Ovary (tissue), 9 donors: ENCODE results near the gene RPS3A. TPM values are rescaled to one million over a fixed set of nuclear protein-coding genes. Genes with fewer than 3 reads are reported as not detected.
"Not testable (repeated sequence)": the region's sequence is repeated elsewhere in the genome, so short reads cannot be mapped to it uniquely, and the experiment has no call there.

Experiments used
- DNase-seq, 5 donors: peaks; one replicate each; pipeline ENCODE4 v3.0.0-alpha.2; 2019 to 2020
- H3K27ac ChIP-seq, 2 donors: fragments of 200-600 bp; one replicate each; pipeline versions ENCODE4 v1.5.1 to v1.8.0; 2019 to 2022
- H3K27me3 ChIP-seq: fragments of 200-600 bp; one replicate; pipeline ENCODE4 v1.8.0; 2022
- H3K36me3 ChIP-seq: fragments of 200-600 bp; sonication (generic); one replicate; pipeline ENCODE4 v1.5.1; 2019
- H3K4me1 ChIP-seq: one replicate; pipeline ENCODE4 v1.8.1; 2013; ENCODE audit warnings: mild to moderate bottlenecking, moderate library complexity; ENCODE audit not compliant: insufficient read depth
- H3K4me3 ChIP-seq: fragments of 200-600 bp; sonication (generic); one replicate; pipeline ENCODE4 v1.5.1; 2017
- H3K9me3 ChIP-seq, 2 donors: fragments of 200-600 bp in 1 of 2; sonication (generic) in 1 of 2; one replicate each; pipeline versions ENCODE4 v1.5.1 to v1.8.1; 2013 to 2019; ENCODE audit warnings: mild to moderate bottlenecking in 1 of 2, moderate library complexity in 1 of 2
- EP300 ChIP-seq: sonication (generic); formaldehyde crosslinking; IDR thresholded peaks from one replicate; pipeline ENCODE4 v1.6.1; 2017; ENCODE audit warnings: antibody characterized with exemption
- POLR2A ChIP-seq: fragments of 450-650 bp; IDR thresholded peaks from one replicate; pipeline ENCODE4 v1.6.1; 2017; ENCODE audit warnings: antibody characterized with exemption, mild to moderate bottlenecking, moderate library complexity
- WGBS, 3 donors: extraction: QIAGEN DNeasy Blood & Tissue Kit in 1 of 3; methylation state at CpG; one replicate each; pipeline versions ENCODE4 v1.1.5 to v1.1.7; 2013 to 2017; 5-methylcytosine and 5-hydroxymethylcytosine counted together
- intact Hi-C, 4 donors: fragments of 100-400 bp; cut with DNase I; formaldehyde crosslinking; loops; one replicate each; pipeline versions ENCODE4 v1.11.0 to v1.15.1; 2022 to 2023
- polyA plus RNA-seq, 2 donors: library from polyadenylated mRNA; stranded (reverse); fragments of 200-250 nt in 1 of 2; fragments of 350-450 nt in 1 of 2; fragmentation: Illumina TruSeq in 1 of 2; extraction: RNeasy Lipid Tissue Mini Kit (QIAGEN cat#74804) in 1 of 2; gene quantifications; one replicate each; pipeline ENCODE4 v1.2.3, GENCODE V29; 2013 to 2014
- total RNA-seq, 7 donors: library from RNA; depleted of rRNA in 2 of 7; stranded (reverse); fragments of >200 nt in 2 of 7; fragmentation: NEBNext Ultra II Directional in 3 of 7; extraction: Animal tissue kit (Norgen Biotek cat#: 25700) in 3 of 7; gene quantifications; one replicate each; pipeline versions ENCODE4 v1.1.0 to v1.2.4, GENCODE V29; 2016 to 2023
- TF ChIP-seq, protein P1 (sequence below), 3 donors: fragments of 450-650 bp in 2 of 3; fragments of 200-600 bp in 1 of 3; IDR thresholded peaks; one replicate each; pipeline versions ENCODE4 v1.5.1 to v1.8.0; 2016 to 2022; ENCODE audit warnings: antibody characterized with exemption in 3 of 3, mild to moderate bottlenecking in 1 of 3
- donor health status: DM: no; HTN: no; CAD: no; lungs with moderate emphysema.
- donor health status: DM: no; HTN: no; CAD: no.
- donor health status: Bipolar disorder and iron deficiency.
- donor health status: DM: yes; HTN: yes; CAD: no.
- donor health status: DM: no; HTN: no; CAD: no.
- donor health status: DM: yes; HTN: yes; CAD: no.

Gene RPS3A
- total and polyA plus RNA-seq, 9 donors, result 3,970 to 14,418 (median 5,892) TPM

GRCh38 chr4:151067316-151067970 is 32.0 kb upstream of the RPS3A start:
- no peak overlapping the region for H3K4me3 ChIP-seq
- WGBS, 3 donors, result 81 to 82% (median 81%) methylated on average over 5 of the region's 5 CpGs
- no peaks in the 10 kb centered on the region for H3K27me3 ChIP-seq
- intact Hi-C loops, result no loop called here
- no peak for DNase-seq
- no peaks in the 10 kb centered on the region for H3K9me3 ChIP-seq
- no peaks in the 10 kb centered on the region for H3K4me1 ChIP-seq
- H3K36me3 ChIP-seq, result no peaks in the 10 kb centered on the region
- no peak overlapping the region for H3K27ac ChIP-seq
- TF ChIP-seq POLR2A, result no peak
- TF ChIP-seq EP300, result no peak
- TF ChIP-seq, protein P1, sequence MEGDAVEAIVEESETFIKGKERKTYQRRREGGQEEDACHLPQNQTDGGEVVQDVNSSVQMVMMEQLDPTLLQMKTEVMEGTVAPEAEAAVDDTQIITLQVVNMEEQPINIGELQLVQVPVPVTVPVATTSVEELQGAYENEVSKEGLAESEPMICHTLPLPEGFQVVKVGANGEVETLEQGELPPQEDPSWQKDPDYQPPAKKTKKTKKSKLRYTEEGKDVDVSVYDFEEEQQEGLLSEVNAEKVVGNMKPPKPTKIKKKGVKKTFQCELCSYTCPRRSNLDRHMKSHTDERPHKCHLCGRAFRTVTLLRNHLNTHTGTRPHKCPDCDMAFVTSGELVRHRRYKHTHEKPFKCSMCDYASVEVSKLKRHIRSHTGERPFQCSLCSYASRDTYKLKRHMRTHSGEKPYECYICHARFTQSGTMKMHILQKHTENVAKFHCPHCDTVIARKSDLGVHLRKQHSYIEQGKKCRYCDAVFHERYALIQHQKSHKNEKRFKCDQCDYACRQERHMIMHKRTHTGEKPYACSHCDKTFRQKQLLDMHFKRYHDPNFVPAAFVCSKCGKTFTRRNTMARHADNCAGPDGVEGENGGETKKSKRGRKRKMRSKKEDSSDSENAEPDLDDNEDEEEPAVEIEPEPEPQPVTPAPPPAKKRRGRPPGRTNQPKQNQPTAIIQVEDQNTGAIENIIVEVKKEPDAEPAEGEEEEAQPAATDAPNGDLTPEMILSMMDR (IDR thresholded peaks at IDR 0.05), result no peak

GRCh38 chr4:151074416-151074916 is 25.0 kb upstream of the RPS3A start:
- no peak for DNase-seq
- no peak overlapping the region for H3K27ac ChIP-seq
- TF ChIP-seq, protein P1 (IDR thresholded peaks at IDR 0.05), result no peak
- TF ChIP-seq POLR2A (no peak), EP300 (no peak)
- intact Hi-C loops, result no loop called here
- no peaks in the 10 kb centered on the region for H3K9me3 ChIP-seq
- no peaks in the 10 kb centered on the region for H3K27me3 ChIP-seq
- no peaks in the 10 kb centered on the region for H3K36me3 ChIP-seq
- no peaks in the 10 kb centered on the region for H3K4me1 ChIP-seq
- no peak overlapping the region for H3K4me3 ChIP-seq

DNA sequence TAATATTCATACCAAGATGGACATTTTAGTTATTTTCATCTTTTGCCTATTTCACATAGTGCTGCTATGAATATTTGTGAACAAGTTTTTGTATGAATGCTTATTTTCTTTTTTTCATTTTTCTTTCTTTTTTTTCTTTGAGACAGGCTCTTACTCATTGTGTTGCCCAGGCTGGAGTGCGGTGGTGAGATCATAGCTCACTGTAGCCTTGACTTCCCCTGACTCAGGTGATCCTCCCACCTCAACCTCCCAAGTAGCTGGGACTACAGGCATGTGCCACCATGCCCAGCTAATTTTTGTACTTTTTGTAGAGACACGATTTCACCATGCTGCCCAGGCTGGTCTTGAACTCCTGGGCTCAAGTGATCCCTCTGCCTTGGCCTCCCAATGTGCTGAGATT is 21.4 kb upstream of the RPS3A start:
- H3K36me3 ChIP-seq, DNase-seq, H3K4me1 ChIP-seq, H3K4me3 ChIP-seq, H3K27ac ChIP-seq, intact Hi-C loops, H3K27me3 ChIP-seq, H3K9me3 ChIP-seq: not testable (repeated sequence)
- 68 to 87% (median 72%) methylated on average over 2 of the region's 2 CpGs for WGBS, 3 donors

DNA sequence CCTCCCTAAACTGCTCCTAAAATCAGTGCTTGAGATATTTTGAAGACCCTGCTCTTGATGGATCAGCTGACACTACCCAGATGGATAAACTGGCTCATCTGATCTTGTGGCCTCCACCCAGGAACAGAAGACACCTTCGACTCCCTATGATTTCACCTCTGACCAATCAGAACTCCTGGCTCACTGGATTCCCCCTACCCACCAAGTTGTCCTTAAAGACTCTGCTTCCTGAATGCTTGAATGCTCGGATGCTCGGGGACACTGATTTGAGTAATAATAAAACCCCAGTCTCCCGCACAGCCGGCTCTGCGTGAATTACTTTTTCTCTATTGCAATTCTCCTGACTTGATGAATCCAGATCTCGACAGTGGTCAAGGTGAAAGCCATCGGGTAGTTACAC is 12.0 kb upstream of the RPS3A start:
- 79 to 81% (median 80%) methylated on average over 8 of the region's 8 CpGs for WGBS, 3 donors
- no peaks in the 10 kb centered on the region for H3K4me1 ChIP-seq
- H3K27me3 ChIP-seq, result no peaks in the 10 kb centered on the region
- H3K36me3 ChIP-seq, result no peaks in the 10 kb centered on the region
- H3K27ac ChIP-seq, result no peak overlapping the region
- DNase-seq, result no peak
- H3K9me3 ChIP-seq, result no peaks in the 10 kb centered on the region
- no peak overlapping the region for H3K4me3 ChIP-seq
- intact Hi-C loops, result no loop called here
- no peak for TF ChIP-seq POLR2A
- TF ChIP-seq, protein P1 (IDR thresholded peaks at IDR 0.05), result no peak
- TF ChIP-seq EP300, result no peak

DNA sequence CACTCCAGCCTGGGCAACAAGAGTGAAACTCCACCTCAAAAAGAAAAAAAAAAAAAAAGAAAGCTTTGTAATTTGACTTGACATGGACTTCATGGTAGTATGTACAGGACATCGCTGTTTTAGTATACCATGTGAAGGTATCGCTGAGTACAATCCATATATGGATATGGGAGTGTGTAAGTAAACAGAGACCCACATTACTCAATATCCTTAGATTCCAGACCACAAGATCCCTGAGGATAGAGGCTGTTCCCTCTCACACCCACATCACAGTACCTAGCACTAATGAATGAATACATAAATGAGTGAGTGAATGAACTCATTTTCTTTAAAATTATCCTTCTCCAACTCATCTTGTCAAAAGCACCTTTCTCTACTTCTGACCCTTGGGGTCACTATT is 8.4 kb upstream of the RPS3A start:
- H3K4me3 ChIP-seq, result no peak overlapping the region
- TF ChIP-seq POLR2A, result no peak
- TF ChIP-seq, protein P1 (IDR thresholded peaks at IDR 0.05), result no peak
- TF ChIP-seq EP300, result no peak
- H3K27ac ChIP-seq, result no peak overlapping the region
- H3K27me3 ChIP-seq, result no peaks in the 10 kb centered on the region
- intact Hi-C loops, result no loop called here
- H3K36me3 ChIP-seq, result no peaks in the 10 kb centered on the region
- H3K4me1 ChIP-seq, result no peaks in the 10 kb centered on the region
- 95 to 97% (median 95%) methylated on average over 2 of the region's 2 CpGs for WGBS, 3 donors
- no peaks in the 10 kb centered on the region for H3K9me3 ChIP-seq
- no peak for DNase-seq
